Mesenchymal stem cell (in vitro differentiated cells and primary cell): ENCODE measurements around the gene DTNB.
"Not testable (repeated sequence)": the region's sequence is repeated elsewhere in the genome, so short reads cannot be mapped to it uniquely, and the experiment has no call there.

Experiments used
- DNase-seq: peaks from one replicate; pipeline ENCODE4 v3.0.0-alpha.2; 2013
- H2AFZ ChIP-seq: one replicate; pipeline ENCODE4 v1.6.1; 2013; ENCODE audit warnings: low read depth, mild to moderate bottlenecking, control low read depth, inconsistent platforms, low read length, moderate library complexity
- H2AK5ac ChIP-seq: 2 replicates; pipeline ENCODE4 v1.6.1; 2013; ENCODE audit warnings: low read length, moderate library complexity, mild to moderate bottlenecking, inconsistent platforms; ENCODE audit not compliant: severe bottlenecking
- H2BK120ac ChIP-seq: one replicate; pipeline ENCODE4 v1.6.1; 2013; ENCODE audit warnings: low read depth, mild to moderate bottlenecking, inconsistent platforms, low read length, moderate library complexity
- H2BK12ac ChIP-seq, 2 experiments: one replicate each; pipeline ENCODE4 v1.6.1; 2013; ENCODE audit warnings: inconsistent platforms in 2 of 2, low read length in 2 of 2, mild to moderate bottlenecking in 2 of 2, moderate library complexity in 2 of 2, control low read depth in 1 of 2
- H2BK15ac ChIP-seq: one replicate; pipeline ENCODE4 v1.6.1; 2013; ENCODE audit warnings: mild to moderate bottlenecking, low read depth, inconsistent platforms; ENCODE audit not compliant: poor library complexity, severe bottlenecking
- H2BK5ac ChIP-seq: 2 replicates; pipeline ENCODE4 v1.6.1; 2013; ENCODE audit warnings: low read depth, mild to moderate bottlenecking, low read length, control low read depth, inconsistent platforms; ENCODE audit not compliant: poor library complexity, severe bottlenecking
- H3K14ac ChIP-seq, 2 experiments: one replicate each; pipeline ENCODE4 v1.6.1; 2013; ENCODE audit warnings: inconsistent platforms in 2 of 2, low read length in 2 of 2, control low read depth in 1 of 2, mild to moderate bottlenecking in 1 of 2, moderate library complexity in 1 of 2
- H3K18ac ChIP-seq, 2 experiments: one replicate each; pipeline ENCODE4 v1.6.1; 2013; ENCODE audit warnings: inconsistent platforms in 2 of 2, low read length in 2 of 2, control low read depth in 1 of 2, low read depth in 1 of 2, mild to moderate bottlenecking in 1 of 2
- H3K23ac ChIP-seq, 2 experiments: one replicate each; pipeline ENCODE4 v1.6.1; 2013; ENCODE audit warnings: inconsistent platforms in 2 of 2, low read length in 2 of 2, mild to moderate bottlenecking in 2 of 2, moderate library complexity in 2 of 2, control low read depth in 1 of 2
- H3K27ac ChIP-seq: 2 replicates; pipeline ENCODE4 v1.5.1; 2013; ENCODE audit warnings: mild to moderate bottlenecking, moderate library complexity, low read length, control low read depth, inconsistent platforms; ENCODE audit not compliant: poor library complexity, severe bottlenecking
- H3K27me3 ChIP-seq, 2 experiments: 2 replicates each; pipeline versions ENCODE4 v1.6.1 to v1.7.0; 2013; ENCODE audit warnings: low read length in 2 of 2, mild to moderate bottlenecking in 2 of 2, moderate library complexity in 2 of 2, control low read depth in 1 of 2, inconsistent platforms in 1 of 2; ENCODE audit not compliant: control insufficient read depth in 1 of 2, insufficient read depth in 1 of 2
- H3K36me3 ChIP-seq, 2 experiments: 2 replicates each; pipeline versions ENCODE4 v1.6.1 to v1.7.0; 2013; ENCODE audit warnings: low read length in 2 of 2, control low read depth in 1 of 2, inconsistent platforms in 1 of 2, low read depth in 1 of 2, mild to moderate bottlenecking in 1 of 2; ENCODE audit not compliant: insufficient read depth in 2 of 2, control insufficient read depth in 1 of 2
- H3K4ac ChIP-seq, 2 experiments: one replicate each; pipeline ENCODE4 v1.6.1; 2013; ENCODE audit warnings: inconsistent platforms in 2 of 2, low read length in 2 of 2, mild to moderate bottlenecking in 2 of 2, moderate library complexity in 2 of 2, control low read depth in 1 of 2, low read depth in 1 of 2
- H3K4me1 ChIP-seq: 2 replicates; pipeline ENCODE4 v1.6.1; 2013; ENCODE audit warnings: low read depth, low read length, control low read depth; ENCODE audit not compliant: control insufficient read depth, insufficient read depth
- H3K4me2 ChIP-seq: 2 replicates; pipeline ENCODE4 v1.6.1; 2013; ENCODE audit warnings: low read length, mild to moderate bottlenecking, inconsistent platforms; ENCODE audit not compliant: poor library complexity, severe bottlenecking
- H3K4me3 ChIP-seq, 2 experiments: 2 replicates each; pipeline versions ENCODE4 v1.5.1 to v1.7.0; 2013; ENCODE audit warnings: low read length in 2 of 2, mild to moderate bottlenecking in 2 of 2, control low read depth in 1 of 2, low read depth in 1 of 2; ENCODE audit not compliant: insufficient read depth in 1 of 2
- H3K79me1 ChIP-seq: replicated peaks from 2 replicates; pipeline ENCODE4 v1.6.1; 2013; ENCODE audit warnings: mild to moderate bottlenecking, control low read depth, low read length, inconsistent platforms; ENCODE audit not compliant: poor library complexity, severe bottlenecking
- H3K9ac ChIP-seq: 2 replicates; pipeline ENCODE4 v1.7.0; 2013; ENCODE audit warnings: mild to moderate bottlenecking, low read length, moderate library complexity
- H3K9me3 ChIP-seq: 2 replicates; pipeline ENCODE4 v1.7.0; 2013; ENCODE audit warnings: mild to moderate bottlenecking, low read length; ENCODE audit not compliant: control insufficient read depth
- H4K8ac ChIP-seq: one replicate; pipeline ENCODE4 v1.6.1; 2013; ENCODE audit warnings: inconsistent platforms, mild to moderate bottlenecking, low read length, moderate library complexity
- H4K91ac ChIP-seq: one replicate; pipeline ENCODE4 v1.6.1; 2013; ENCODE audit warnings: mild to moderate bottlenecking, low read length, inconsistent platforms
- WGBS: methylation state at CpG from one replicate; pipeline ENCODE4 v1.1.7; 2013; ENCODE audit warnings: mixed read lengths; 5-methylcytosine and 5-hydroxymethylcytosine counted together

DTNB gene

DNA sequence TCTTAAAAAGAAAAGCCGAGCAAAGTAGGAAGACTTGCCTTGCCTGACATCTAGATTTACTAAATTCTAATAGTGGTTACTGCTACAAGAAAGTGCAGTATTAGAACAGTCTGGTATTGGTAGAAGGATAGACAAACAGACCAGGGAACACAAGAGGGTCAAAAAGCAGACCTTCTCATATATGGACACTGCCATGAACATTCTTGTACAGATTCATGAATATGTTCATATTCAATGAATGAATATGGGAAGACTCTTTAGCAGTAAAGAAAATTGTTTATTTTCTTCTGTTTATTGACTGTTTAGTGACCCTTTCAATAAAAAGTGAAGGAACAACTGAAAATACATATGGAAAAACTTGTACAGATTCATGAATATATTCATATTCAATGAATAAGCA, 37.6 kb downstream of the DTNB start:
- no peak overlapping the region for H2AK5ac ChIP-seq
- H3K9ac ChIP-seq = no peak overlapping the region
- no peak overlapping the region for H4K8ac ChIP-seq
- H3K9me3 ChIP-seq = no peaks in the 10 kb centered on the region
- no peaks in the 10 kb centered on the region for H3K36me3 ChIP-seq
- H2BK5ac ChIP-seq = no peak overlapping the region
- no CpG with 5 or more reads among the region's 1 CpG for WGBS
- no peaks in the 10 kb centered on the region for H3K27me3 ChIP-seq
- no peak overlapping the region for H4K91ac ChIP-seq
- no peak overlapping the region for H3K4ac ChIP-seq
- no peak overlapping the region for H3K23ac ChIP-seq
- no peak overlapping the region for H2BK120ac ChIP-seq
- no peak overlapping the region for H3K27ac ChIP-seq
- H3K14ac ChIP-seq = no peak overlapping the region
- no peak for DNase-seq
- H3K4me1 ChIP-seq = no peaks in the 10 kb centered on the region
- H3K4me3 ChIP-seq = no peak overlapping the region
- no peak overlapping the region for H2BK12ac ChIP-seq
- no peak overlapping the region for H2AFZ ChIP-seq
- H3K4me2 ChIP-seq = no peak overlapping the region
- no peaks in the 10 kb centered on the region for H3K79me1 ChIP-seq
- H2BK15ac ChIP-seq = no peak overlapping the region
- no peak overlapping the region for H3K18ac ChIP-seq

DNA sequence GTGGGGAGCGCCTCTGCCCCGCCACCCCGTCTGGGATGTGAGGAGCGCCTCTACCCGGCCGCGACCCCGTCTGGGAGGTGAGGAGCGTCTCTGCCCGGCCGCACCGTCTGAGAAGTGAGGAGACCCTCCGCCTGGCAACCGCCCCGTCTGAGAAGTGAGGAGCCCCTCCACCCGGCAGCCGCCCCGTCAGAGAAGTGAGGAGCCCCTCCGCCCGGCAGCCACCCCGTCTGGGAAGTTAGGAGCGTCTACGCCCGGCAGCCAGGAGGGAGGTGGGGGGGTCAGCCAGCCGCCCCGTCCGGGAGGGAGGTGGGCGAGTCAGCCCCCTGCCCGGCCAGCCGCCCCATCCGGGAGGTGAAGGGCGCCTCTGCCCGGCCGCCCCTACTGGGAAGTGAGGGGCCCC, 39.6 kb downstream of the DTNB start:
- not testable (repeated sequence) for H3K4me3 ChIP-seq, H3K36me3 ChIP-seq, H2BK120ac ChIP-seq, H3K23ac ChIP-seq, H2AK5ac ChIP-seq, H2BK15ac ChIP-seq, H3K79me1 ChIP-seq, H3K4ac ChIP-seq, H2BK5ac ChIP-seq, H3K18ac ChIP-seq, H4K91ac ChIP-seq, H3K9ac ChIP-seq, H3K9me3 ChIP-seq, H4K8ac ChIP-seq, H3K27me3 ChIP-seq, H2BK12ac ChIP-seq, DNase-seq, H3K14ac ChIP-seq, H2AFZ ChIP-seq, H3K4me2 ChIP-seq, H3K4me1 ChIP-seq, H3K27ac ChIP-seq
- WGBS = 96% methylated on average over 10 of the region's 34 CpGs

GRCh38 chr2:25632396-25632795, 41.0 kb downstream of the DTNB start:
- Histone ChIP-seq H4K8ac (no peak overlapping the region), H2BK15ac (no peak overlapping the region), H2BK5ac (no peak overlapping the region), H3K27me3 (no peaks in the 10 kb centered on the region), H3K36me3 (peaks cover 0 to 4% of the 10 kb centered on the region in 2 experiments), H3K27ac (no peak overlapping the region), H3K18ac (no peak overlapping the region), H2AFZ (no peak overlapping the region), H3K4me2 (no peak overlapping the region), H2BK12ac (no peak overlapping the region), H3K9me3 (no peaks in the 10 kb centered on the region), H3K14ac (no peak overlapping the region), H2BK120ac (no peak overlapping the region), H2AK5ac (no peak overlapping the region), H3K79me1 (no peaks in the 10 kb centered on the region), H3K23ac (no peak overlapping the region), H3K4me3 (no peak overlapping the region), H3K9ac (no peak overlapping the region), H4K91ac (no peak overlapping the region), H3K4me1 (no peaks in the 10 kb centered on the region), H3K4ac (no peak overlapping the region)
- no peak for DNase-seq
- 95% methylated on average over 2 of the region's 2 CpGs for WGBS

GRCh38 chr2:25624635-25625034, 48.7 kb downstream of the DTNB start:
- Histone ChIP-seq H3K4me1 (no peaks in the 10 kb centered on the region), H3K79me1 (no peaks in the 10 kb centered on the region), H3K23ac (no peak overlapping the region), H2AK5ac (no peak overlapping the region), H4K91ac (no peak overlapping the region), H3K9me3 (no peaks in the 10 kb centered on the region), H4K8ac (no peak overlapping the region), H2BK12ac (no peak overlapping the region), H2AFZ (no peak overlapping the region), H3K4ac (no peak overlapping the region), H3K27ac (no peak overlapping the region), H3K14ac (no peak overlapping the region), H3K4me2 (no peak overlapping the region), H2BK120ac (no peak overlapping the region), H3K27me3 (no peaks in the 10 kb centered on the region), H3K4me3 (no peak overlapping the region), H3K9ac (no peak overlapping the region), H2BK5ac (no peak overlapping the region), H3K18ac (no peak overlapping the region), H3K36me3 (peaks cover 0 to 4% of the 10 kb centered on the region in 2 experiments), H2BK15ac (no peak overlapping the region)
- WGBS = 100% methylated on average over 1 of the region's 2 CpGs
- DNase-seq = no peak
